HepG2 (cell line): Measurements from ENCODE around the gene CDA. TPM values are rescaled to one million over a fixed set of nuclear protein-coding genes. Genes with fewer than 3 reads are reported as not detected.

Experiments
- ARID3A ChIP-seq: IDR thresholded peaks from 2 replicates; pipeline ENCODE4 v1.6.1; 2012; ENCODE audit warnings: low read depth, low read length, improper control_type of control experiment
- CREB1 ChIP-seq, 2 experiments: fragments of 450-650 bp in 1 of 2; IDR thresholded peaks; 2 replicates each; pipeline ENCODE4 v1.6.1; 2016 to 2017; ENCODE audit warnings: control low read depth in 1 of 2, mild to moderate bottlenecking in 1 of 2, missing compliant biosample characterization in 1 of 2, missing genetic modification characterization in 1 of 2
- HCFC1 ChIP-seq: fragments of 150-350 bp; IDR thresholded peaks from 2 replicates; pipeline ENCODE4 v1.6.1; 2014; ENCODE audit warnings: low read depth, low read length
- HNRNPK ChIP-seq: fragments of 200-400 bp; formaldehyde crosslinking; IDR thresholded peaks from 2 replicates; pipeline ENCODE4 v1.6.1; 2018; ENCODE audit warnings: low read length, low read depth, moderate library complexity, mild to moderate bottlenecking; ENCODE audit not compliant: poor library complexity, severe bottlenecking
- KLF12 ChIP-seq: sonication (generic); formaldehyde crosslinking; IDR thresholded peaks from 2 replicates; pipeline ENCODE4 v1.4.0; 2020; ENCODE audit warnings: missing genetic modification reagents, borderline replicate concordance
- RARA ChIP-seq: IDR thresholded peaks from 2 replicates; pipeline ENCODE4 v1.6.1; 2016; ENCODE audit warnings: missing genetic modification reagents, missing compliant biosample characterization
- YEATS2 ChIP-seq: sonication (generic); formaldehyde crosslinking; IDR thresholded peaks from 2 replicates; pipeline ENCODE4 v1.4.0; 2020; ENCODE audit warnings: missing genetic modification reagents, borderline replicate concordance
- ZBTB3 ChIP-seq: sonication (generic); formaldehyde crosslinking; IDR thresholded peaks from 2 replicates; pipeline ENCODE4 v1.4.0; 2020; ENCODE audit warnings: low read depth, mild to moderate bottlenecking, moderate library complexity, missing genetic modification reagents, borderline replicate concordance
- ZBTB7A ChIP-seq: sonication (generic); formaldehyde crosslinking; IDR thresholded peaks from 2 replicates; pipeline ENCODE4 v1.8.0; 2022; ENCODE audit warnings: mild to moderate bottlenecking, missing genetic modification reagents
- ZNF329 ChIP-seq: sonication (generic); formaldehyde crosslinking; IDR thresholded peaks from 2 replicates; pipeline ENCODE4 v1.9.0; 2021; ENCODE audit warnings: low read depth, mild to moderate bottlenecking, missing genetic modification reagents
- ZNF335 ChIP-seq: sonication (generic); formaldehyde crosslinking; IDR thresholded peaks from 2 replicates; pipeline ENCODE4 v1.4.0; 2020; ENCODE audit warnings: missing genetic modification reagents
- ZNF382 ChIP-seq: sonication (generic); formaldehyde crosslinking; IDR thresholded peaks from 2 replicates; pipeline ENCODE4 v1.5.0; 2020; ENCODE audit warnings: missing genetic modification reagents, mild to moderate bottlenecking, borderline replicate concordance
- polyA plus RNA-seq, 8 experiments: library from polyadenylated mRNA; depleted of rRNA in 3 of 8; stranded (reverse) in 7 of 8; unstranded in 1 of 8; fragments of >200 nt; fragmentation: Illumina TruSeq in 4 of 8; extraction: Trizol in 4 of 8; gene quantifications; 2 replicates each; pipeline versions ENCODE4 v1.2.1 to v1.2.3, GENCODE V29; 2011 to 2016; ENCODE audit warnings: low read depth in 4 of 8, missing spikeins in 1 of 8, mixed read lengths in 1 of 8; ENCODE audit not compliant: insufficient read depth in 1 of 8
- total RNA-seq, 5 experiments: library from RNA; depleted of rRNA; stranded (reverse); fragments of >200 nt; fragmentation: Illumina TruSeq; extraction: Trizol; gene quantifications; 2 replicates each; pipeline ENCODE4 v1.2.3, GENCODE V29; 2016; ENCODE audit warnings: low read depth in 1 of 5
- TF ChIP-seq, protein P1 (sequence below): sonication (generic); formaldehyde crosslinking; IDR thresholded peaks from 2 replicates; pipeline ENCODE4 v1.5.1; 2020; ENCODE audit warnings: mild to moderate bottlenecking, moderate library complexity, missing genetic modification reagents
- TF ChIP-seq, protein P2 (sequence below), 2 experiments: sonication (generic) in 1 of 2; formaldehyde crosslinking in 1 of 2; IDR thresholded peaks; 2 replicates each; pipeline versions ENCODE4 v1.6.1 to v1.9.0; 2014 to 2022; ENCODE audit warnings: antibody characterized with exemption in 1 of 2, borderline replicate concordance in 1 of 2, inconsistent platforms in 1 of 2, low read depth in 1 of 2, missing genetic modification reagents in 1 of 2
- TF ChIP-seq, protein P3 (sequence below): sonication (generic); formaldehyde crosslinking; conservative IDR thresholded peaks from 2 replicates; pipeline ENCODE4 v1.4.0; 2020; ENCODE audit warnings: missing genetic modification reagents

Gene CDA
- total and polyA plus RNA-seq, 2 of the 13 experiments (the other 11 are each of a cell fraction or from before 2014, with no cell fraction given): 0.66 to 2.1 TPM

DNA sequence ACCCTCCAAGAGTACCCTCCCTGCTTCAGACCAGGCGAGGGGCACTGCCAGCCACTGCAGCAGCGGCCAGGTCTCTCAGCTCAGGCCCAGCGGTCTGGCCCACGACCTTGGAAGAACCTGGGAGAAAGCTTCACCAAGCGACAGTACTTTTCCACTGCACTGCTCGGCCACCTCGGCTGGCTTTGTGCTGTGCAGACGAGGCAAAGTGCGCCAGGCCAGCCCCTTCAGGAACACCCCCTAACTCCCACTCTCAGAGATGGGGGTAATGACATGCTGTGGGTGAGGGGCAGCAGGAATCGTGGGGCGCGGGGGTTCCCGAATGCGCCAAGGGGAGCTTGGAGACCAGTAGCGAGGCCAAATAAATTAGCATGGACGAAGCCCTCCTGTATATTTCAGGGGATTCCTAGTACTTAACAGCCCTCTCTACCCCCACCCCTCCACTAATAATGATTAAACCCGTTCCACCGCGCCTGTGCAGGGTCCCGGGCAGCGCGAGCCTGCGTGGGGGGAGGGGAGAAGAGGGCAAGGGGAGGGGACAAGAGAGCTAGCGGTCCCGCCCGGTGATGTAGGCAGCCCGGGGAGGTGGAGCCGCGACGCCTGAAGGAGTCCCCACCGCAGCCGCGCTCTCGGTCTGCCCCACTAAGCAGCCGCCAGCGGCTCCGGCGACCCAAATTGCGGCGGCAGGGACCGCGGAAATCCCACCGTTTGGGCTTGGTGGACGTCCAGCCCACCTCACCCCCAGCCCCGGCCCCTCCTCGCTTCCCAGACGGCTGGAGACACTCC lies 36.8 kb upstream of the CDA start, which contains the start of gene FAM43B (continued):
- TF ChIP-seq RARA (CRISPR knock-in tag) (no peak; the same call in 1 of the 2 replicates), ZNF382 (CRISPR knock-in tag) (no peak), ZNF329 (CRISPR knock-in tag) (peak; percentile 47; the same call in 1 of the 2 replicates), ZBTB7A (CRISPR knock-in tag) (0 out of 2 replicates have a peak, but pooled peaks have one; percentile 13), YEATS2 (CRISPR knock-in tag) (peak; percentile 72; the same call in 1 of the 2 replicates), ZNF335 (no peak), HNRNPK (peak; percentile 73), CREB1 (IDR thresholded peaks at IDR 0.05) (peak; percentile 21; the same call in 1 of the 2 replicates), CREB1 (CRISPR knock-in tag; IDR thresholded peaks at IDR 0.05) (peak; percentile 86), KLF12 (CRISPR knock-in tag) (peak; percentile 19; the same call in 1 of the 2 replicates), ZBTB3 (no peak), ARID3A (no peak), HCFC1 (no peak)
- TF ChIP-seq, protein P1, sequence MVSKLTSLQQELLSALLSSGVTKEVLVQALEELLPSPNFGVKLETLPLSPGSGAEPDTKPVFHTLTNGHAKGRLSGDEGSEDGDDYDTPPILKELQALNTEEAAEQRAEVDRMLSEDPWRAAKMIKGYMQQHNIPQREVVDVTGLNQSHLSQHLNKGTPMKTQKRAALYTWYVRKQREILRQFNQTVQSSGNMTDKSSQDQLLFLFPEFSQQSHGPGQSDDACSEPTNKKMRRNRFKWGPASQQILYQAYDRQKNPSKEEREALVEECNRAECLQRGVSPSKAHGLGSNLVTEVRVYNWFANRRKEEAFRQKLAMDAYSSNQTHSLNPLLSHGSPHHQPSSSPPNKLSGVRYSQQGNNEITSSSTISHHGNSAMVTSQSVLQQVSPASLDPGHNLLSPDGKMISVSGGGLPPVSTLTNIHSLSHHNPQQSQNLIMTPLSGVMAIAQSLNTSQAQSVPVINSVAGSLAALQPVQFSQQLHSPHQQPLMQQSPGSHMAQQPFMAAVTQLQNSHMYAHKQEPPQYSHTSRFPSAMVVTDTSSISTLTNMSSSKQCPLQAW (CRISPR knock-in tag): peak; percentile 61; the same call in 1 of the 2 replicates
- TF ChIP-seq, protein P2, sequence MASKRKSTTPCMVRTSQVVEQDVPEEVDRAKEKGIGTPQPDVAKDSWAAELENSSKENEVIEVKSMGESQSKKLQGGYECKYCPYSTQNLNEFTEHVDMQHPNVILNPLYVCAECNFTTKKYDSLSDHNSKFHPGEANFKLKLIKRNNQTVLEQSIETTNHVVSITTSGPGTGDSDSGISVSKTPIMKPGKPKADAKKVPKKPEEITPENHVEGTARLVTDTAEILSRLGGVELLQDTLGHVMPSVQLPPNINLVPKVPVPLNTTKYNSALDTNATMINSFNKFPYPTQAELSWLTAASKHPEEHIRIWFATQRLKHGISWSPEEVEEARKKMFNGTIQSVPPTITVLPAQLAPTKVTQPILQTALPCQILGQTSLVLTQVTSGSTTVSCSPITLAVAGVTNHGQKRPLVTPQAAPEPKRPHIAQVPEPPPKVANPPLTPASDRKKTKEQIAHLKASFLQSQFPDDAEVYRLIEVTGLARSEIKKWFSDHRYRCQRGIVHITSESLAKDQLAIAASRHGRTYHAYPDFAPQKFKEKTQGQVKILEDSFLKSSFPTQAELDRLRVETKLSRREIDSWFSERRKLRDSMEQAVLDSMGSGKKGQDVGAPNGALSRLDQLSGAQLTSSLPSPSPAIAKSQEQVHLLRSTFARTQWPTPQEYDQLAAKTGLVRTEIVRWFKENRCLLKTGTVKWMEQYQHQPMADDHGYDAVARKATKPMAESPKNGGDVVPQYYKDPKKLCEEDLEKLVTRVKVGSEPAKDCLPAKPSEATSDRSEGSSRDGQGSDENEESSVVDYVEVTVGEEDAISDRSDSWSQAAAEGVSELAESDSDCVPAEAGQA (IDR thresholded peaks at IDR 0.05; ENCODE audit: low read depth): no peak
- TF ChIP-seq, protein P2 (CRISPR knock-in tag; IDR thresholded peaks at IDR 0.05; ENCODE audit: borderline replicate concordance): 0 out of 2 replicates have a peak, but pooled peaks have one; percentile 72
- TF ChIP-seq, protein P3, sequence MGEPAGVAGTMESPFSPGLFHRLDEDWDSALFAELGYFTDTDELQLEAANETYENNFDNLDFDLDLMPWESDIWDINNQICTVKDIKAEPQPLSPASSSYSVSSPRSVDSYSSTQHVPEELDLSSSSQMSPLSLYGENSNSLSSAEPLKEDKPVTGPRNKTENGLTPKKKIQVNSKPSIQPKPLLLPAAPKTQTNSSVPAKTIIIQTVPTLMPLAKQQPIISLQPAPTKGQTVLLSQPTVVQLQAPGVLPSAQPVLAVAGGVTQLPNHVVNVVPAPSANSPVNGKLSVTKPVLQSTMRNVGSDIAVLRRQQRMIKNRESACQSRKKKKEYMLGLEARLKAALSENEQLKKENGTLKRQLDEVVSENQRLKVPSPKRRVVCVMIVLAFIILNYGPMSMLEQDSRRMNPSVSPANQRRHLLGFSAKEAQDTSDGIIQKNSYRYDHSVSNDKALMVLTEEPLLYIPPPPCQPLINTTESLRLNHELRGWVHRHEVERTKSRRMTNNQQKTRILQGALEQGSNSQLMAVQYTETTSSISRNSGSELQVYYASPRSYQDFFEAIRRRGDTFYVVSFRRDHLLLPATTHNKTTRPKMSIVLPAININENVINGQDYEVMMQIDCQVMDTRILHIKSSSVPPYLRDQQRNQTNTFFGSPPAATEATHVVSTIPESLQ (CRISPR knock-in tag): no peak
